HG03139 (cell line): ENCODE measurements around the gene ZC3H4.
A peak's percentile ranks its signal among the peaks of the same experiment; 100 is the strongest.

Experiments
- ATAC-seq: cut with Tn5 transposase; IDR thresholded peaks from one replicate; pipeline ENCODE4 v1.9.1; 2021; ENCODE audit not compliant: unreplicated experiment

The ZC3H4 gene

GRCh38 chr19:47134545-47134944 is 21.0 kb upstream of the ZC3H4 start:
- no peak for ATAC-seq

- ATAC-seq, result no peak
These were observed 19.5 kb upstream of the ZC3H4 start for GRCh38 chr19:47133021-47133471.

- no peak for ATAC-seq
These were observed 18.7 kb upstream of the ZC3H4 start for GRCh38 chr19:47132194-47132852.

GRCh38 chr19:47130589-47131227 is 17.1 kb upstream of the ZC3H4 start, which contains the start of gene SAE1:
TSS of gene SAE1 (plus strand) at chr19:47130835. CDS start at chr19:47130931, 96 bp downstream.
- ATAC-seq, result peak; percentile 77

GRCh38 chr19:47130120-47130588 is 16.6 kb upstream of the ZC3H4 start:
- ATAC-seq, result no peak

- no peak for ATAC-seq
These were observed 16.0 kb upstream of the ZC3H4 start for GRCh38 chr19:47129579-47129978.

- ATAC-seq, result no peak
These were observed 12.0 kb upstream of the ZC3H4 start for GRCh38 chr19:47125669-47125938.

GRCh38 chr19:47124937-47125668 is 11.5 kb upstream of the ZC3H4 start:
- no peak for ATAC-seq

- ATAC-seq, result no peak
These were observed 9.8 kb upstream of the ZC3H4 start for GRCh38 chr19:47123406-47123805.

- ATAC-seq, result no peak
These were observed 9.1 kb upstream of the ZC3H4 start for GRCh38 chr19:47122359-47123335.

GRCh38 chr19:47120470-47121067 is 7.0 kb upstream of the ZC3H4 start:
- no peak for ATAC-seq

GRCh38 chr19:47113850-47114651 is 475 bp upstream of the ZC3H4 start:
- no peak for ATAC-seq

- peak; percentile 21 for ATAC-seq
These were observed 1.2 kb downstream of the ZC3H4 start for GRCh38 chr19:47112166-47112996.

- peak; percentile 0 for ATAC-seq
These were observed 1.9 kb downstream of the ZC3H4 start for GRCh38 chr19:47111682-47112165.

- ATAC-seq, result no peak
These were observed 2.5 kb downstream of the ZC3H4 start for GRCh38 chr19:47111006-47111621.

GRCh38 chr19:47110521-47111005 is 3.0 kb downstream of the ZC3H4 start:
- ATAC-seq, result no peak

GRCh38 chr19:47109541-47110375 is 3.8 kb downstream of the ZC3H4 start:
- ATAC-seq, result no peak
